RWPE2 (cell line): ENCODE results near the gene LIPE.

Source experiments
- ATAC-seq: fragments of 200-7000 bp; cut with Tn5 transposase; 3 replicates; pipeline ENCODE4 v1.9.1; 2021; ENCODE audit warnings: low read depth
- DNase-seq: peaks from one replicate; pipeline ENCODE4 v3.0.0-alpha.2; 2020; ENCODE audit warnings: low spot score
- H3K27ac ChIP-seq: fragments of 450-650 bp; 2 replicates; pipeline ENCODE4 v1.5.1; 2017; ENCODE audit warnings: mild to moderate bottlenecking; ENCODE audit not compliant: poor library complexity, severe bottlenecking
- H3K27me3 ChIP-seq: fragments of 250-450 bp; sonication (Bioruptor Pico); 2 replicates; pipeline ENCODE4 v1.5.1; 2021; ENCODE audit warnings: mild to moderate bottlenecking, moderate library complexity; ENCODE audit not compliant: insufficient read depth, poor library complexity, severe bottlenecking
- H3K36me3 ChIP-seq: fragments of 250-450 bp; sonication (Bioruptor Pico); 2 replicates; pipeline ENCODE4 v1.5.1; 2020; ENCODE audit warnings: low read depth, mild to moderate bottlenecking, moderate library complexity
- H3K4me1 ChIP-seq: fragments of 250-450 bp; sonication (Bioruptor Pico); 2 replicates; pipeline ENCODE4 v1.5.1; 2021; ENCODE audit warnings: mild to moderate bottlenecking, moderate library complexity; ENCODE audit not compliant: insufficient read depth, poor library complexity, severe bottlenecking
- H3K4me3 ChIP-seq: fragments of 250-450 bp; sonication (Bioruptor Pico); 2 replicates; pipeline ENCODE4 v1.5.1; 2021; ENCODE audit warnings: mild to moderate bottlenecking, moderate library complexity; ENCODE audit not compliant: severe bottlenecking
- H3K9me3 ChIP-seq: fragments of 250-450 bp; sonication (Bioruptor Pico); 2 replicates; pipeline ENCODE4 v1.5.1; 2021; ENCODE audit warnings: mild to moderate bottlenecking, moderate library complexity; ENCODE audit not compliant: severe bottlenecking
- CTCF ChIP-seq: fragments of 450-650 bp; IDR thresholded peaks from one replicate; pipeline ENCODE4 v1.5.1; 2017; ENCODE audit warnings: mild to moderate bottlenecking, moderate library complexity; ENCODE audit not compliant: poor library complexity, severe bottlenecking

Gene LIPE

GRCh38 chr19:42369433-42370067 lies 57.6 kb downstream of the LIPE start:
- Histone ChIP-seq H3K4me1 (no peaks in the 10 kb centered on the region), H3K4me3 (no peak overlapping the region), H3K27me3 (no peaks in the 10 kb centered on the region), H3K27ac (no peak overlapping the region), H3K9me3 (no peaks in the 10 kb centered on the region), H3K36me3 (no peaks in the 10 kb centered on the region)
- no peak for DNase-seq
- ATAC-seq: no peak
- TF ChIP-seq CTCF: no peak

GRCh38 chr19:42368765-42369164 lies 58.4 kb downstream of the LIPE start:
- Histone ChIP-seq H3K9me3 (no peaks in the 10 kb centered on the region), H3K4me3 (no peak overlapping the region), H3K27ac (no peak overlapping the region), H3K36me3 (no peaks in the 10 kb centered on the region; the same call in 1 of the 2 replicates), H3K27me3 (no peaks in the 10 kb centered on the region), H3K4me1 (no peaks in the 10 kb centered on the region)
- no peak for TF ChIP-seq CTCF
- ATAC-seq (no peak), DNase-seq (no peak)

GRCh38 chr19:42368360-42368759 lies 58.8 kb downstream of the LIPE start:
- no peaks in the 10 kb centered on the region for H3K4me1 ChIP-seq
- no peak overlapping the region for H3K27ac ChIP-seq
- H3K36me3 ChIP-seq: no peaks in the 10 kb centered on the region; the same call in 1 of the 2 replicates
- H3K27me3 ChIP-seq: no peaks in the 10 kb centered on the region
- TF ChIP-seq CTCF: no peak
- no peaks in the 10 kb centered on the region for H3K9me3 ChIP-seq
- ATAC-seq (no peak), DNase-seq (no peak)
- H3K4me3 ChIP-seq: no peak overlapping the region

GRCh38 chr19:42367929-42368328 lies 59.3 kb downstream of the LIPE start:
- no peak for TF ChIP-seq CTCF
- no peaks in the 10 kb centered on the region; the same call in 1 of the 2 replicates for H3K36me3 ChIP-seq
- ATAC-seq (no peak), DNase-seq (no peak)
- H3K27me3 ChIP-seq: no peaks in the 10 kb centered on the region
- H3K4me1 ChIP-seq: no peaks in the 10 kb centered on the region
- no peak overlapping the region for H3K4me3 ChIP-seq
- no peaks in the 10 kb centered on the region for H3K9me3 ChIP-seq
- no peak overlapping the region for H3K27ac ChIP-seq

- TF ChIP-seq CTCF: no peak
- Histone ChIP-seq H3K9me3 (no peaks in the 10 kb centered on the region), H3K36me3 (no peaks in the 10 kb centered on the region; the same call in 1 of the 2 replicates), H3K27me3 (no peaks in the 10 kb centered on the region), H3K27ac (no peak overlapping the region), H3K4me1 (no peaks in the 10 kb centered on the region), H3K4me3 (no peak overlapping the region)
- no peak for DNase-seq
- ATAC-seq: no peak
Measured at GRCh38 chr19:42366673-42367072, 60.5 kb downstream of the LIPE start.
